Liver (tissue), 9 donors: Measurements from ENCODE around the gene ABCC1. TPM values are rescaled to one million over a fixed set of nuclear protein-coding genes. Genes with fewer than 3 reads are reported as not detected.

Experiments
- DNase-seq: peaks from one replicate; pipeline ENCODE4 v3.0.0-alpha.2; 2017; ENCODE audit warnings: low spot score
- H3K27ac ChIP-seq, 2 donors: one replicate each; pipeline ENCODE4 v1.7.0; 2013; ENCODE audit warnings: inconsistent platforms in 2 of 2, low read length in 2 of 2, control low read depth in 1 of 2, low read depth in 1 of 2, mild to moderate bottlenecking in 1 of 2
- H3K27me3 ChIP-seq, 4 donors: one replicate each; pipeline versions ENCODE4 v1.6.1 to v1.7.0; 2013; ENCODE audit warnings: low read length in 3 of 4, inconsistent platforms in 1 of 4, mild to moderate bottlenecking in 1 of 4, moderate library complexity in 1 of 4; ENCODE audit not compliant: control insufficient read depth in 4 of 4, insufficient read depth in 4 of 4
- H3K36me3 ChIP-seq, 4 donors: one replicate each; pipeline versions ENCODE4 v1.6.1 to v1.7.0; 2013; ENCODE audit warnings: low read length in 3 of 4, mild to moderate bottlenecking in 3 of 4, low read depth in 1 of 4, moderate library complexity in 1 of 4; ENCODE audit not compliant: control insufficient read depth in 4 of 4, insufficient read depth in 3 of 4
- H3K4me1 ChIP-seq, 4 donors: one replicate each; pipeline versions ENCODE4 v1.6.1 to v1.7.0; 2013; ENCODE audit warnings: low read length in 3 of 4, mild to moderate bottlenecking in 3 of 4, moderate library complexity in 1 of 4; ENCODE audit not compliant: control insufficient read depth in 4 of 4, insufficient read depth in 4 of 4
- H3K4me3 ChIP-seq, 3 donors: one replicate each; pipeline versions ENCODE4 v1.6.1 to v1.7.0; 2013; ENCODE audit warnings: low read length in 3 of 3, control low read depth in 1 of 3, low read depth in 1 of 3, mild to moderate bottlenecking in 1 of 3
- H3K9ac ChIP-seq, 2 donors: one replicate each; pipeline ENCODE4 v1.7.0; 2013; ENCODE audit warnings: low read length in 2 of 2, mild to moderate bottlenecking in 2 of 2, moderate library complexity in 2 of 2, control low read depth in 1 of 2, low read depth in 1 of 2
- H3K9me3 ChIP-seq, 4 donors: one replicate each; pipeline versions ENCODE4 v1.6.1 to v1.7.0; 2013; ENCODE audit warnings: low read length in 3 of 4; ENCODE audit not compliant: control insufficient read depth in 4 of 4
- CTCF ChIP-seq: fragments of 150-350 bp; IDR thresholded peaks from 2 replicates; pipeline ENCODE4 v1.5.1; 2017; ENCODE audit warnings: improper control_type of control experiment, low read depth, low read length; ENCODE audit not compliant: missing input control
- EGR1 ChIP-seq, 2 donors: IDR thresholded peaks; 2 replicates each; pipeline ENCODE4 v1.6.1; 2016 to 2018; ENCODE audit warnings: antibody characterized with exemption in 2 of 2, low read depth in 2 of 2
- FOXA1 ChIP-seq: IDR thresholded peaks from 2 replicates; pipeline ENCODE4 v1.6.1; 2016; ENCODE audit warnings: antibody characterized with exemption
- FOXA2 ChIP-seq: IDR thresholded peaks from 2 replicates; pipeline ENCODE4 v1.6.1; 2016; ENCODE audit warnings: antibody characterized with exemption
- GABPA ChIP-seq, 2 donors: IDR thresholded peaks in 1 of 2; conservative IDR thresholded peaks in 1 of 2; 2 replicates each; pipeline ENCODE4 v1.6.1; 2016; ENCODE audit warnings: antibody characterized with exemption in 2 of 2, mild to moderate bottlenecking in 1 of 2, moderate library complexity in 1 of 2
- HNF4A ChIP-seq, 2 donors: conservative IDR thresholded peaks; 2 replicates each; pipeline ENCODE4 v1.6.1; 2016; ENCODE audit warnings: antibody characterized with exemption in 2 of 2, mild to moderate bottlenecking in 2 of 2
- HNF4G ChIP-seq: IDR thresholded peaks from 2 replicates; pipeline ENCODE4 v1.6.1; 2016; ENCODE audit warnings: antibody characterized with exemption
- JUND ChIP-seq, 2 donors: IDR thresholded peaks; 2 replicates each; pipeline ENCODE4 v1.6.1; 2016; ENCODE audit warnings: antibody characterized with exemption in 2 of 2
- RAD21 ChIP-seq, 2 donors: IDR thresholded peaks; 2 replicates each; pipeline ENCODE4 v1.6.1; 2016; ENCODE audit warnings: antibody characterized with exemption in 2 of 2, mild to moderate bottlenecking in 2 of 2
- REST ChIP-seq: IDR thresholded peaks from 2 replicates; pipeline ENCODE4 v1.6.1; 2016; ENCODE audit warnings: antibody characterized with exemption, mild to moderate bottlenecking
- SP1 ChIP-seq: IDR thresholded peaks from 2 replicates; pipeline ENCODE4 v1.6.1; 2018; ENCODE audit warnings: antibody characterized with exemption, mild to moderate bottlenecking
- TAF1 ChIP-seq: conservative IDR thresholded peaks from 2 replicates; pipeline ENCODE4 v1.6.1; 2016; ENCODE audit warnings: antibody characterized with exemption, mild to moderate bottlenecking
- YY1 ChIP-seq: IDR thresholded peaks from 2 replicates; pipeline ENCODE4 v1.6.1; 2016; ENCODE audit warnings: antibody characterized with exemption, mild to moderate bottlenecking
- ZBTB33 ChIP-seq: IDR thresholded peaks from 2 replicates; pipeline ENCODE4 v1.6.1; 2016; ENCODE audit warnings: antibody characterized with exemption
- WGBS: extraction: QIAGEN DNeasy Blood & Tissue Kit; methylation state at CpG from one replicate; pipeline ENCODE4 v1.1.7; 2013; 5-methylcytosine and 5-hydroxymethylcytosine counted together
- polyA plus RNA-seq, 2 donors: library from polyadenylated mRNA; stranded (reverse) in 1 of 2; unstranded in 1 of 2; fragments of 200-250 nt in 1 of 2; fragments of >200 nt in 1 of 2; fragmentation: Nextera tagmentation in 1 of 2; extraction: Ambion mirVana in 1 of 2; gene quantifications; one replicate each; pipeline versions ENCODE4 v1.2.1 to v1.2.3, GENCODE V29; 2013 to 2015
- total RNA-seq, 2 donors: library from RNA; depleted of rRNA; stranded (reverse); fragments of >200 nt; gene quantifications; one replicate each; pipeline ENCODE4 v1.2.3, GENCODE V29; 2014
- TF ChIP-seq, protein P1 (sequence below): IDR thresholded peaks from 2 replicates; pipeline ENCODE4 v1.6.1; 2016; ENCODE audit warnings: antibody characterized with exemption
- TF ChIP-seq, protein P2 (sequence below): IDR thresholded peaks from 2 replicates; pipeline ENCODE4 v1.6.1; 2016; ENCODE audit warnings: antibody characterized with exemption
- donor health status: healthy.
- donor health status: healthy.
- donor health status: healthy.
- donor health status: healthy.
- donor health status: healthy.

Gene ABCC1
- total and polyA plus RNA-seq, 4 donors = 0.85 to 7.7 (median 4.2) TPM

DNA sequence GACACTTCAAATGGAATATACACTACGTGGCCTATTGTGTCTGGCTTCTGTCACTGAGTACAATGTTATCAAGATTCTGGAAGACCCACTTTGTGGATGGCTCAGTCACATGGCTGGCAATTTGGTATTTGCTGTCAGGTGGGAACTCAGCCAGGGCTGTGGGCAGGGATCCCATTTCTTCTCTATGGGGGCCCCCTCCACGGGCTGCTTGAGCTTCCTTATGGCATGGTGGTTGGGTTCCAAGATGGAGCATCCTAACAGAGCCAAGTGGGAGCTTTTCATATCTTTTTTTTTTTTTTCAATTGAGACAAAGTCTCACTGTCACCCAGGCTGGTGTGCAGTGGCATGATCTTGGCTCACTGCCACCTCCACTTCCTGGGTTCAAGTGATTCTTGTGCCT is 43.0 kb upstream of the ABCC1 start (continued):
- TF ChIP-seq CTCF = no peak

DNA sequence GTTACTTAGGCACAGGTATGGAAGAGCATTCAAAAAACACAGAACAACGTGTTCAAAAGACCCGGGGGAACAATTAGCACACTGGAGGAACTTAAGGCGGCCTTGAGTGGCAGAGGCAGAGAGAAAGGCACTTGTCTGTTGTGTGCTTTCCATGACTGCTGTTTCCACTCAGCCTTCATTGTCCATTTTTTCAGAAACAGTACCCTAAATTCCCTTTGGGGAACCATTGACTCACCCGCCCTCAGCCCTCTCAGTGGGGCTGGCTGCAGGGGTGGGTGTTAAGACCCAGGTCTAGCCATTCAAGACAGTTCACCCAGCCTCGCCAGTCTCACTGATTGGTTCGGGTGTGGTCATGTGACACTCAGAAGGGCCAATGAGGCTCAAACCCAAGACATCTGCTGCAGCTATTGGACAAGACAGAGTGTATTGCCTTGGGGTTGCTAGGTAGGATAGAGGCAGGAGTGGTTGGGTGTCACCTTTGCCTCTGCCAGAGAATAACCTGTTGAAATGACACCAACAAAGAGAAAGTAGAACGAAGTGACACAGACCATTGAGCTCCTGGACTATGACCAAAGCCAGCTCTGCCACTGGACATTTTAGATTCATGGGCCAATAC is 41.4 kb upstream of the ABCC1 start:
- Histone ChIP-seq H3K9ac (no peak overlapping the region), H3K27me3 (no peaks in the 10 kb centered on the region), H3K4me3 (no peak overlapping the region), H3K27ac (no peak overlapping the region), H3K36me3 (no peaks in the 10 kb centered on the region), H3K9me3 (peaks cover 0 to 2% (median 0%) of the 10 kb centered on the region in 4 donors), H3K4me1 (no peaks in the 10 kb centered on the region)
- 76% methylated on average over 7 of the region's 7 CpGs for WGBS
- no peak for DNase-seq
- TF ChIP-seq HNF4G = no peak
- TF ChIP-seq EGR1 (IDR thresholded peaks at IDR 0.05; ENCODE audit: low read depth in 2 of 2) = no peak
- no peak for TF ChIP-seq REST
- no peak for TF ChIP-seq TAF1
- no peak for TF ChIP-seq JUND (IDR thresholded peaks at IDR 0.05)
- TF ChIP-seq, protein P1, sequence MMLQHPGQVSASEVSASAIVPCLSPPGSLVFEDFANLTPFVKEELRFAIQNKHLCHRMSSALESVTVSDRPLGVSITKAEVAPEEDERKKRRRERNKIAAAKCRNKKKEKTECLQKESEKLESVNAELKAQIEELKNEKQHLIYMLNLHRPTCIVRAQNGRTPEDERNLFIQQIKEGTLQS = no peak
- TF ChIP-seq ZBTB33 = no peak
- TF ChIP-seq, protein P2, sequence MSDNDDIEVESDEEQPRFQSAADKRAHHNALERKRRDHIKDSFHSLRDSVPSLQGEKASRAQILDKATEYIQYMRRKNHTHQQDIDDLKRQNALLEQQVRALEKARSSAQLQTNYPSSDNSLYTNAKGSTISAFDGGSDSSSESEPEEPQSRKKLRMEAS = no peak
- no peak for TF ChIP-seq YY1
- TF ChIP-seq SP1 = no peak
- TF ChIP-seq RAD21 (IDR thresholded peaks at IDR 0.05) = no peak

- H3K27me3 ChIP-seq = no peaks in the 10 kb centered on the region
- no peak overlapping the region for H3K4me3 ChIP-seq
- H3K9me3 ChIP-seq = peaks cover 0 to 2% (median 0%) of the 10 kb centered on the region in 4 donors
- no peaks in the 10 kb centered on the region for H3K36me3 ChIP-seq
- H3K27ac ChIP-seq = no peak overlapping the region
- H3K9ac ChIP-seq = no peak overlapping the region
- DNase-seq = no peak
- H3K4me1 ChIP-seq = no peaks in the 10 kb centered on the region
- WGBS = 92% methylated on average over 3 of the region's 3 CpGs
- TF ChIP-seq TAF1 (no peak), REST (no peak), GABPA (IDR thresholded peaks at IDR 0.05 in 1 of 2, conservative IDR thresholded peaks at IDR 0.05 in 1 of 2) (no peak), SP1 (no peak), FOXA1 (no peak), HNF4G (no peak), RAD21 (IDR thresholded peaks at IDR 0.05) (no peak), CTCF (no peak), HNF4A (conservative IDR thresholded peaks at IDR 0.05) (no peak), FOXA2 (no peak)
Measured at GRCh38 chr16:15911198-15911597, 38.2 kb upstream of the ABCC1 start.
